Activated CD4-positive, alpha-beta memory T cell treated with anti-CD3 and anti-CD28 coated beads, Interleukin-2, amount 10 ng/mL, durations not matched to agents 7 days and 5 days (primary cell): Measurements from ENCODE around the gene SLC23A1. TPM values are rescaled to one million over a fixed set of nuclear protein-coding genes. Genes with fewer than 3 reads are reported as not detected.
A peak's percentile ranks its signal among the peaks of the same experiment; 100 is the strongest.

Experiments used
- CTCF ChIA-PET: fragments of 350-600 bp; sonication (Branson Sonifier 250); formaldehyde crosslinking; loops from one replicate; lab custom pipeline; 2021; ENCODE audit warnings: antibody characterized with exemption, inconsistent platforms; lab: Charles Lee
- POLR2A ChIA-PET: fragments of 350-600 bp; sonication (Branson Sonifier 250); formaldehyde crosslinking; loops from one replicate; lab custom pipeline; 2021; ENCODE audit warnings: antibody characterized with exemption; lab: Charles Lee
- DNase-seq: peaks from one replicate; pipeline ENCODE4 v3.0.0-alpha.2; 2020
- H3K27ac Mint-ChIP-seq: one replicate; pipeline ENCODE4 v1.8.0; 2021; ENCODE audit warnings: mild to moderate bottlenecking, mixed read lengths
- H3K27me3 Mint-ChIP-seq: one replicate; pipeline ENCODE4 v1.8.0; 2021; ENCODE audit warnings: mixed read lengths
- H3K36me3 Mint-ChIP-seq: one replicate; pipeline ENCODE4 v1.8.0; 2021; ENCODE audit warnings: low read depth, mixed read lengths
- H3K4me1 Mint-ChIP-seq: one replicate; pipeline ENCODE4 v1.8.0; 2021; ENCODE audit warnings: mixed read lengths
- H3K4me3 Mint-ChIP-seq: one replicate; pipeline ENCODE4 v1.8.0; 2021; ENCODE audit warnings: mild to moderate bottlenecking, mixed read lengths
- H3K9me3 Mint-ChIP-seq: one replicate; pipeline ENCODE4 v1.8.0; 2021; ENCODE audit warnings: mixed read lengths
- total RNA-seq, 2 experiments: library from RNA; stranded (reverse); gene quantifications; one replicate each; pipeline ENCODE4 v1.2.3, GENCODE V29; 2021

SLC23A1 gene
- total RNA-seq, 2 experiments from 2014 or later: 1.0 to 1.8 TPM

- Mint-ChIP-seq H3K27me3 (no peaks in the 10 kb centered on the region), H3K4me3 (no peak overlapping the region), H3K36me3 (peaks cover 26% of the 10 kb centered on the region), H3K27ac (peak overlapping the region; percentile 14), H3K9me3 (no peaks in the 10 kb centered on the region), H3K4me1 (peaks cover 15% of the 10 kb centered on the region)
- ChIA-PET POLR2A (interaction anchor here (1.2 to 1.6 kb wide), 3 partner anchors 23 to 56 kb away, joined by 3 to 4 read pairs (median 4); no protein-coding TSS in a partner anchor), CTCF (no interaction called here)
- no peak for DNase-seq
Observed at GRCh38 chr5:139335811-139336210, 47.3 kb downstream of the SLC23A1 start.

Other genes starting within 250 kb of the SLC23A1 start
- gene SIL1, start 184.9 kb downstream of the SLC23A1 start, total RNA-seq: 10 to 100 TPM; 23.1 to 39.7 TPM
- 100 to 1,000 TPM; 168 to 193 TPM for gene MATR3, start 89.6 kb downstream of the SLC23A1 start, total RNA-seq
- gene PAIP2, start 41.4 kb downstream of the SLC23A1 start, total RNA-seq: 100 to 1,000 TPM; 127 to 130 TPM
- gene MZB1, start 6.6 kb upstream of the SLC23A1 start, total RNA-seq: 10 to 100 TPM; 48.1 TPM
- gene PROB1, start 11.8 kb upstream of the SLC23A1 start, total RNA-seq: 1 to 10 TPM; 5.5 TPM
- 1 to 10 TPM; 9.4 to 9.5 TPM for gene SPATA24, start 20.8 kb upstream of the SLC23A1 start, total RNA-seq
- 10 to 100 TPM; 16.1 to 17.0 TPM for gene DNAJC18, start 56.2 kb upstream of the SLC23A1 start, total RNA-seq
- 1 to 10 TPM in 1 of 2 experiments, not detected in 1; 1.1 TPM for gene ECSCR, start 79.4 kb upstream of the SLC23A1 start, total RNA-seq
- 1 to 10 TPM; 2.0 to 2.3 TPM for gene SMIM33, start 87.7 kb upstream of the SLC23A1 start, total RNA-seq
- 100 to 1,000 TPM; 277 to 281 TPM for gene STING1, start 99.5 kb upstream of the SLC23A1 start, total RNA-seq
- 100 to 1,000 TPM; 241 to 244 TPM for gene UBE2D2, start 178.0 kb upstream of the SLC23A1 start, total RNA-seq